Measurements from ENCODE around the gene CEP97. TPM values are rescaled to one million over a fixed set of nuclear protein-coding genes. Genes with fewer than 3 reads are reported as not detected.

CEP97 gene
- total RNA-seq, 1 experiment from 2014 or later, result 9.2 TPM

GRCh38 chr3:101779047-101779821 is 54.8 kb downstream of the CEP97 start, which contains the start of gene NXPE3:
TSS of gene NXPE3 (plus strand) at chr3:101779211. CDS start at chr3:101785597, 6,386 bp downstream.
- peak; percentile 95 for DNase-seq
- Histone ChIP-seq H3K4me3 (ENCODE audit: insufficient read depth, low read depth, low read length) (peak within 1 kb of the TSS; percentile 84), H3K36me3 (replicated peaks; ENCODE audit: control insufficient read depth, insufficient read depth, low read length) (peaks cover 5% of the 10 kb centered on the region), H3K27me3 (ENCODE audit: control insufficient read depth, insufficient read depth, low read length) (no peaks in the 10 kb centered on the region; the same call in 1 of the 2 replicates)

- Histone ChIP-seq H3K36me3 (replicated peaks; ENCODE audit: control insufficient read depth, insufficient read depth, low read length) (peaks cover 5% of the 10 kb centered on the region), H3K4me3 (ENCODE audit: insufficient read depth, low read depth, low read length) (peak overlapping the region; percentile 84), H3K27me3 (ENCODE audit: control insufficient read depth, insufficient read depth, low read length) (no peaks in the 10 kb centered on the region; the same call in 1 of the 2 replicates)
- no peak for DNase-seq
Observed at GRCh38 chr3:101779822-101780381, 55.5 kb downstream of the CEP97 start.

- H3K36me3 ChIP-seq (replicated peaks; ENCODE audit: control insufficient read depth, insufficient read depth, low read length), result peaks cover 10% of the 10 kb centered on the region
- H3K27me3 ChIP-seq (ENCODE audit: control insufficient read depth, insufficient read depth, low read length), result no peaks in the 10 kb centered on the region; the same call in 1 of the 2 replicates
- H3K4me3 ChIP-seq (ENCODE audit: insufficient read depth, low read depth, low read length), result no peak overlapping the region
- peak; percentile 37 for DNase-seq
Observed at GRCh38 chr3:101780661-101781060, 56.2 kb downstream of the CEP97 start.

DNA sequence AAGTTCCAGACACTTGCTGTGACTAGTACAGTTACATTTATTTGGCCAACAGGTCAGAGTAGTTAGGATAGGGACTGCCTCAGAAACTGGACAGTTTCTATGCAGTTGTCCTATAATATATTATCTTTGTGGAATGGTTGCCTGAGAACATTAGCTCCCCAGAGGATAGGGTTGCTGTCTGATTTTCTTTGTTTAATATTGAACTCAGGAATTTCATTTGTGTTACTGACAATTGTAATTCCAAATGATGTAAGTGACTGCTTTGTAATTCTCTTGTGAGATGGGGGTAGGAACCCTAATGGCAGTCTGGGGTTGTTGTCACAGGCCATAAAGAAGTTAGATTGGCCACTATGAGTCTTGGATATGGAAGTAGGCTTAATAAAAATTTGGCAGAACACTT is 56.8 kb downstream of the CEP97 start:
- DNase-seq, result peak; percentile 22
- Histone ChIP-seq H3K27me3 (ENCODE audit: control insufficient read depth, insufficient read depth, low read length) (no peaks in the 10 kb centered on the region; the same call in 1 of the 2 replicates), H3K4me3 (ENCODE audit: insufficient read depth, low read depth, low read length) (no peak overlapping the region), H3K36me3 (replicated peaks; ENCODE audit: control insufficient read depth, insufficient read depth, low read length) (peaks cover 12% of the 10 kb centered on the region)

DNA sequence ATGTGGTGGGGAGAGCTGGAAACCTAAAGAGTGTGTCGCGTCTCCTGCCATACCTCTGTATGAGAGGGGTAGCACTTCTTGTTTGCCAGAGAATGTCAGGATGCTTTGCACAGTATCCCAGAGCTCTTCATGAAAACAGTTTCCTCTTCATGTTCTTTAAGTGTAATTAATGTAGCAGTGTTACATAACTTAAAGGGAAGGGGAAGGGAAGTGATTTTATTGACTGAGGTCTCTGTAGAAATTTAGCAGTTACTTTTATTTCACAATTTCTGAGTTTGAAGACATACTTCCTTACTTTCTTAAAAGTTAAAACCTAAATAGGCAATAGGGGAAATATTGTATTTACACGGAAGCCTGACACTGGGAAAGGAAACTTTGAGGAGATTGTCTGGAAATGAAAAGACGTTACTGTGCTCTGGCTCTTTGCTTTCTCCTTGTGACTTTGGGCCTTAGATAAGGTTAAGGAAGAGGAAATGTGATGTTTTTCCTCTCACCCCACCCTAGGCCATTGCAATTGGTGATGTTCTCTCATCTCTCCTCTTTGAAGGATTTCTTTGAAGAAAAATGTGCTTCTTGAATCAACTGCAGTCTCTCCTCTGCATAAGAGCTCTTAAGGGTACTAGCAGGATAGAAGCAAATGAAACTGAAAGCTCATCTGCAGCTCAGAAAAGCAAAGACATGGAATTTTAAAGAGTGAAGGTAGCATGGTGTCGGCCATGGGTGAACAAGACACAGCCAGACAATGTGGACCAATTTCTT is 60.6 kb downstream of the CEP97 start:
- H3K36me3 ChIP-seq (replicated peaks; ENCODE audit: control insufficient read depth, insufficient read depth, low read length), result peaks cover 17% of the 10 kb centered on the region

GRCh38 chr3:101791778-101792177 is 67.4 kb downstream of the CEP97 start:
- no peak for DNase-seq
- Histone ChIP-seq H3K4me3 (ENCODE audit: insufficient read depth, low read depth, low read length) (no peak overlapping the region), H3K27me3 (ENCODE audit: control insufficient read depth, insufficient read depth, low read length) (no peaks in the 10 kb centered on the region), H3K36me3 (replicated peaks; ENCODE audit: control insufficient read depth, insufficient read depth, low read length) (peaks cover 5% of the 10 kb centered on the region; the same call in 1 of the 2 replicates)

More for the DNA sequence above, 60.6 kb downstream of the CEP97 start:
- no peak overlapping the region for H3K4me3 ChIP-seq (ENCODE audit: insufficient read depth, low read depth, low read length)
- no peaks in the 10 kb centered on the region for H3K27me3 ChIP-seq (ENCODE audit: control insufficient read depth, insufficient read depth, low read length)
- no peak for DNase-seq

GRCh38 chr3:101796077-101796680 is 71.8 kb downstream of the CEP97 start:
- no peak for DNase-seq
- Histone ChIP-seq H3K4me3 (ENCODE audit: insufficient read depth, low read depth, low read length) (no peak overlapping the region), H3K27me3 (ENCODE audit: control insufficient read depth, insufficient read depth, low read length) (no peaks in the 10 kb centered on the region), H3K36me3 (replicated peaks; ENCODE audit: control insufficient read depth, insufficient read depth, low read length) (peaks cover 2% of the 10 kb centered on the region; the same call in 1 of the 2 replicates)

DNA sequence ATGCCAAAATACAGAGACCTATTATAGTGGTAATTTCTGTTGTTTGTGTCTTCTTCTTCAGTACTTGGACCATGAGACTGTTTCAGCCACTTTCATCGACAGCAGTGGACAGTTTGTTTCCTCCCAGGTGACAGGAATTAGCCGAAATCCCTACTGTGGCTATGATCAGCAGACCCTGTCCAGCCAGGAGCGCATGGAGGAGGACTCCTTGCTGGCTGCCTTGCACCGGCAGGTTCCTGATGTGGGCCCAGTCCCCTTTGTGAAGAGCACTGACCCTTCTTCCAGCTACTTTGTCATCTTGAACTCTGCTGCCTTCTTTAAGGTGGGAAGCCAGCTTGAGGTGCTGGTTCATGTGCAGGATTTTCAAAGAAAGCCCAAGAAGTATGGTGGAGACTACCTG is 76.8 kb downstream of the CEP97 start:
- H3K27me3 ChIP-seq (ENCODE audit: control insufficient read depth, insufficient read depth, low read length), result no peaks in the 10 kb centered on the region

DNA sequence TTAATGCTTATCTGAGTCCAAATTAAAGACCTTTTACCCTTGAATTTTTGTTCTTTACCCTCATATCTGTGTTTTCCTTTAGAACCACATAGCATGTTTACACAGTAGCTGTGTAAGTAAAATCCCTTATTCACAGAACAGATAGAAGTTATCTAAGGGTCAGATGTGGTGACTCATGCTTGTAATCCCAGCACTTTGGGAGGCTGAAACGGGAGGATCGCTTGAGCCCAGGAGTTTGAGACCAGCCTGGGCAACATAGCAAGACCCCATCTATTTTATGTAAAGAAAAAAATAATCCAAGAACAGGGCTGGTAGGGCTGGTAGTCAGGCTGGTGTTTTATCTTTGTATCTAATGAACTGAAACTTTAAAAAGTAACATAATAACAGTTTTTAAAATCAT is 77.8 kb downstream of the CEP97 start:
- H3K36me3 ChIP-seq (replicated peaks; ENCODE audit: control insufficient read depth, insufficient read depth, low read length), result peaks cover 7% of the 10 kb centered on the region
- no peak for DNase-seq
- H3K4me3 ChIP-seq (ENCODE audit: insufficient read depth, low read depth, low read length), result no peak overlapping the region
- H3K27me3 ChIP-seq (ENCODE audit: control insufficient read depth, insufficient read depth, low read length), result no peaks in the 10 kb centered on the region

More for the DNA sequence above, 76.8 kb downstream of the CEP97 start:
- H3K4me3 ChIP-seq (ENCODE audit: insufficient read depth, low read depth, low read length), result no peak overlapping the region
- DNase-seq, result no peak
- H3K36me3 ChIP-seq (replicated peaks; ENCODE audit: control insufficient read depth, insufficient read depth, low read length), result peaks cover 7% of the 10 kb centered on the region

DNA sequence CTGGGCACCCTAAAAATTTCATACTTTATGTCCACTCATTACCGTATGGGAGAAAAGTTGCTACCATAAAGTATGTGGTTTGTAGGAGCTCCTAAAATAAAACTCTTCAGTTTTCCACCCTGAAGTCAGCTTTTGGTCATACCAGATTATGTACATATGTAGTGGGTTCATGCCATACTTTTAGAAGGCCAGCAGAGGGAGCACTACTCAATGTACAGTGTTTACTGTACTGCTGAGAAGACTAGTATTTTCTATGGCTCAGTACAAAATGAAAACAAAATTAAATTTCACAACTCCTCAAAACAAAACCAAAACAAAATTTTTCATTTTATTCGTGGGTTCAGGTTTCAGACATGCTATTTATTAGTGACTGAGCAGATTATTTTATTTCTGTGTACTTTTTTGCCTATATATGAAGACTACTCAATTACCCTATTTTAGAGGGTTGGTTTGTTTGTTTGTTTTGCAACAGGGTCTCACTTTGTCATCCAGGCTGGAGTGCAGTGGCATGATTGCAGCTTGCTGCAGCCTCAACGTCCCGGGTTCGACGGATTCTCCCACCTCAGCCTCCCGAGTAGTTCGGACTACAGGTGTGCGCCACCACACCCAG is 78.9 kb downstream of the CEP97 start:
- peaks cover 7% of the 10 kb centered on the region for H3K36me3 ChIP-seq (replicated peaks; ENCODE audit: control insufficient read depth, insufficient read depth, low read length)
- no peak overlapping the region for H3K4me3 ChIP-seq (ENCODE audit: insufficient read depth, low read depth, low read length)
- H3K27me3 ChIP-seq (ENCODE audit: control insufficient read depth, insufficient read depth, low read length), result no peaks in the 10 kb centered on the region
- peak; percentile 25 for DNase-seq

DNA sequence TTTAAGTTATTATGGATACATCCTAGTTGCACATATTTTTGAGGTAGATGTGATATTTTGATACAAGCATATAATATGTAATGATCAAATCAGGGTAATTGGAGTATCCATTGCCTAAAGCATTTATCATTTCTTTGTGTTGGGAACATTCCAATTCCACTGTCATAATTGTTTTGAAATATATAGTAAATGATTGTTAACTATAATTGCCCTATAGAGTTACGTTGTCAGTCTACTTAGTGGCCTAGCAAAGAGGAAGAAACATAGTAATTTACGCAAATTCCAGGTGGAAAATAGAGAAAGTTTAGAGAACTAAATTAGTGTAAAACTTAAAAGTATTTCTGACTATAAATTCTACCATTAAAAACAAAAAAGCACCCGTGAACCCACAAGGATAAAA is 79.5 kb downstream of the CEP97 start:
- H3K27me3 ChIP-seq (ENCODE audit: control insufficient read depth, insufficient read depth, low read length), result no peaks in the 10 kb centered on the region
- H3K36me3 ChIP-seq (replicated peaks; ENCODE audit: control insufficient read depth, insufficient read depth, low read length), result peaks cover 7% of the 10 kb centered on the region
- H3K4me3 ChIP-seq (ENCODE audit: insufficient read depth, low read depth, low read length), result no peak overlapping the region
- DNase-seq, result no peak

GRCh38 chr3:101806491-101806890 is 82.1 kb downstream of the CEP97 start:
- DNase-seq, result no peak
- Histone ChIP-seq H3K4me3 (ENCODE audit: insufficient read depth, low read depth, low read length) (no peak overlapping the region), H3K36me3 (replicated peaks; ENCODE audit: control insufficient read depth, insufficient read depth, low read length) (peaks cover 4% of the 10 kb centered on the region), H3K27me3 (ENCODE audit: control insufficient read depth, insufficient read depth, low read length) (no peaks in the 10 kb centered on the region)

GRCh38 chr3:101807888-101808287 is 83.5 kb downstream of the CEP97 start:
- Histone ChIP-seq H3K27me3 (ENCODE audit: control insufficient read depth, insufficient read depth, low read length) (no peaks in the 10 kb centered on the region), H3K4me3 (ENCODE audit: insufficient read depth, low read depth, low read length) (no peak overlapping the region), H3K36me3 (replicated peaks; ENCODE audit: control insufficient read depth, insufficient read depth, low read length) (peaks cover 2% of the 10 kb centered on the region; the same call in 1 of the 2 replicates)
- DNase-seq, result no peak

Data from H7 (cell line).